ENCODE data around the gene GPR85.
"Not testable (repeated sequence)": the region's sequence is repeated elsewhere in the genome, so short reads cannot be mapped to it uniquely, and the experiment has no call there.

The GPR85 gene

GRCh38 chr7:113054938-113055337 lies 31.7 kb downstream of the GPR85 start:
- no peaks in the 10 kb centered on the region for H3K9me3 ChIP-seq (ENCODE audit: insufficient read depth, low read length)
- no peak for TF ChIP-seq YY1 (IDR thresholded peaks at IDR 0.05; ENCODE audit: insufficient read depth, insufficient read length)
- no peak for TF ChIP-seq ZNF274 (IDR thresholded peaks at IDR 0.05; ENCODE audit: low read depth, low read length)
- no peak for TF ChIP-seq SUZ12 (IDR thresholded peaks at IDR 0.05; ENCODE audit: extremely low read depth, insufficient read depth, insufficient read length)
- H3K27me3 ChIP-seq (ENCODE audit: insufficient read depth, insufficient read length) = no peaks in the 10 kb centered on the region
- H3K4me1 ChIP-seq (ENCODE audit: insufficient read depth, insufficient read length) = no peaks in the 10 kb centered on the region
- no peak overlapping the region for H3K4me3 ChIP-seq (ENCODE audit: insufficient read length, low read depth)
- H3K36me3 ChIP-seq (ENCODE audit: insufficient read depth, insufficient read length, low read length) = no peaks in the 10 kb centered on the region
- DNase-seq (ENCODE audit: low read depth, low spot score) = no peak
- no peak overlapping the region for H3K9ac ChIP-seq (ENCODE audit: insufficient read length, low read depth)

- not testable (repeated sequence) for H3K27me3 ChIP-seq (ENCODE audit: insufficient read depth, insufficient read length); H3K4me3 ChIP-seq (ENCODE audit: insufficient read length, low read depth); DNase-seq (ENCODE audit: low read depth, low spot score); H3K9ac ChIP-seq (ENCODE audit: insufficient read length, low read depth); H3K36me3 ChIP-seq (ENCODE audit: insufficient read depth, insufficient read length, low read length); H3K9me3 ChIP-seq (ENCODE audit: insufficient read depth, low read length); H3K4me1 ChIP-seq (ENCODE audit: insufficient read depth, insufficient read length)
Measured at GRCh38 chr7:113054272-113054671, 32.4 kb downstream of the GPR85 start.

- DNase-seq (ENCODE audit: low read depth, low spot score); H3K4me1 ChIP-seq (ENCODE audit: insufficient read depth, insufficient read length); H3K9me3 ChIP-seq (ENCODE audit: insufficient read depth, low read length); H3K4me3 ChIP-seq (ENCODE audit: insufficient read length, low read depth); H3K27me3 ChIP-seq (ENCODE audit: insufficient read depth, insufficient read length); H3K36me3 ChIP-seq (ENCODE audit: insufficient read depth, insufficient read length, low read length); H3K9ac ChIP-seq (ENCODE audit: insufficient read length, low read depth): not testable (repeated sequence)
Measured at GRCh38 chr7:113049221-113049620, 37.4 kb downstream of the GPR85 start.

GRCh38 chr7:113046453-113046852 lies 40.2 kb downstream of the GPR85 start:
- TF ChIP-seq YY1 (IDR thresholded peaks at IDR 0.05; ENCODE audit: insufficient read depth, insufficient read length) = no peak
- TF ChIP-seq ZNF274 (IDR thresholded peaks at IDR 0.05; ENCODE audit: low read depth, low read length) = no peak
- TF ChIP-seq SUZ12 (IDR thresholded peaks at IDR 0.05; ENCODE audit: extremely low read depth, insufficient read depth, insufficient read length) = no peak
- H3K9ac ChIP-seq (ENCODE audit: insufficient read length, low read depth) = no peak overlapping the region
- H3K27me3 ChIP-seq (ENCODE audit: insufficient read depth, insufficient read length) = no peaks in the 10 kb centered on the region
- no peaks in the 10 kb centered on the region for H3K4me1 ChIP-seq (ENCODE audit: insufficient read depth, insufficient read length)
- DNase-seq (ENCODE audit: low read depth, low spot score) = no peak
- H3K4me3 ChIP-seq (ENCODE audit: insufficient read length, low read depth) = no peak overlapping the region
- no peaks in the 10 kb centered on the region for H3K9me3 ChIP-seq (ENCODE audit: insufficient read depth, low read length)
- H3K36me3 ChIP-seq (ENCODE audit: insufficient read depth, insufficient read length, low read length) = no peaks in the 10 kb centered on the region

- no peaks in the 10 kb centered on the region for H3K4me1 ChIP-seq (ENCODE audit: insufficient read depth, insufficient read length)
- no peak for TF ChIP-seq YY1 (IDR thresholded peaks at IDR 0.05; ENCODE audit: insufficient read depth, insufficient read length)
- TF ChIP-seq SUZ12 (IDR thresholded peaks at IDR 0.05; ENCODE audit: extremely low read depth, insufficient read depth, insufficient read length) = no peak
- no peak for TF ChIP-seq ZNF274 (IDR thresholded peaks at IDR 0.05; ENCODE audit: low read depth, low read length)
- no peaks in the 10 kb centered on the region for H3K9me3 ChIP-seq (ENCODE audit: insufficient read depth, low read length)
- no peak overlapping the region for H3K9ac ChIP-seq (ENCODE audit: insufficient read length, low read depth)
- H3K27me3 ChIP-seq (ENCODE audit: insufficient read depth, insufficient read length) = no peaks in the 10 kb centered on the region
- no peak overlapping the region for H3K4me3 ChIP-seq (ENCODE audit: insufficient read length, low read depth)
- DNase-seq (ENCODE audit: low read depth, low spot score) = no peak
- no peaks in the 10 kb centered on the region for H3K36me3 ChIP-seq (ENCODE audit: insufficient read depth, insufficient read length, low read length)
Measured at GRCh38 chr7:113045379-113045778, 41.2 kb downstream of the GPR85 start.

- Histone ChIP-seq H3K36me3 (ENCODE audit: insufficient read depth, insufficient read length, low read length) (no peaks in the 10 kb centered on the region), H3K27me3 (ENCODE audit: insufficient read depth, insufficient read length) (no peaks in the 10 kb centered on the region), H3K9ac (ENCODE audit: insufficient read length, low read depth) (no peak overlapping the region), H3K4me1 (ENCODE audit: insufficient read depth, insufficient read length) (no peaks in the 10 kb centered on the region), H3K9me3 (ENCODE audit: insufficient read depth, low read length) (no peaks in the 10 kb centered on the region), H3K4me3 (ENCODE audit: insufficient read length, low read depth) (no peak overlapping the region)
- no peak for DNase-seq (ENCODE audit: low read depth, low spot score)
- TF ChIP-seq YY1 (IDR thresholded peaks at IDR 0.05; ENCODE audit: insufficient read depth, insufficient read length) (no peak), ZNF274 (IDR thresholded peaks at IDR 0.05; ENCODE audit: low read depth, low read length) (no peak), SUZ12 (IDR thresholded peaks at IDR 0.05; ENCODE audit: extremely low read depth, insufficient read depth, insufficient read length) (no peak)
Measured at GRCh38 chr7:113044394-113044793, 42.2 kb downstream of the GPR85 start.

- Histone ChIP-seq H3K9me3 (ENCODE audit: insufficient read depth, low read length) (no peaks in the 10 kb centered on the region), H3K36me3 (ENCODE audit: insufficient read depth, insufficient read length, low read length) (no peaks in the 10 kb centered on the region), H3K4me1 (ENCODE audit: insufficient read depth, insufficient read length) (no peaks in the 10 kb centered on the region), H3K27me3 (ENCODE audit: insufficient read depth, insufficient read length) (no peaks in the 10 kb centered on the region), H3K9ac (ENCODE audit: insufficient read length, low read depth) (no peak overlapping the region), H3K4me3 (ENCODE audit: insufficient read length, low read depth) (no peak overlapping the region)
- TF ChIP-seq YY1 (IDR thresholded peaks at IDR 0.05; ENCODE audit: insufficient read depth, insufficient read length) (no peak), ZNF274 (IDR thresholded peaks at IDR 0.05; ENCODE audit: low read depth, low read length) (no peak), SUZ12 (IDR thresholded peaks at IDR 0.05; ENCODE audit: extremely low read depth, insufficient read depth, insufficient read length) (no peak)
- no peak for DNase-seq (ENCODE audit: low read depth, low spot score)
Measured at GRCh38 chr7:113040849-113041248, 45.8 kb downstream of the GPR85 start.

GRCh38 chr7:113033959-113034358 lies 52.7 kb downstream of the GPR85 start:
- Histone ChIP-seq H3K9ac (ENCODE audit: insufficient read length, low read depth) (no peak overlapping the region), H3K4me1 (ENCODE audit: insufficient read depth, insufficient read length) (no peaks in the 10 kb centered on the region), H3K9me3 (ENCODE audit: insufficient read depth, low read length) (no peaks in the 10 kb centered on the region), H3K36me3 (ENCODE audit: insufficient read depth, insufficient read length, low read length) (no peaks in the 10 kb centered on the region), H3K27me3 (ENCODE audit: insufficient read depth, insufficient read length) (no peaks in the 10 kb centered on the region), H3K4me3 (ENCODE audit: insufficient read length, low read depth) (no peak overlapping the region)
- no peak for TF ChIP-seq ZNF274 (IDR thresholded peaks at IDR 0.05; ENCODE audit: low read depth, low read length)
- no peak for TF ChIP-seq YY1 (IDR thresholded peaks at IDR 0.05; ENCODE audit: insufficient read depth, insufficient read length)
- TF ChIP-seq SUZ12 (IDR thresholded peaks at IDR 0.05; ENCODE audit: extremely low read depth, insufficient read depth, insufficient read length) = no peak
- no peak for DNase-seq (ENCODE audit: low read depth, low spot score)

Data from NT2/D1 (cell line).